Mucosa of rectum (tissue), 2 donors: ENCODE results near the gene PDZD2.
"Not testable (repeated sequence)": the region's sequence is repeated elsewhere in the genome, so short reads cannot be mapped to it uniquely, and the experiment has no call there.

ENCODE experiments used
- H3K27ac ChIP-seq, 2 donors: one replicate each; pipeline ENCODE4 v1.7.0; 2013; ENCODE audit warnings: inconsistent platforms in 2 of 2, low read depth in 2 of 2, low read length in 2 of 2
- H3K27me3 ChIP-seq, 2 donors: one replicate each; pipeline ENCODE4 v1.7.0; 2013; ENCODE audit warnings: low read length in 2 of 2; ENCODE audit not compliant: control insufficient read depth in 2 of 2, insufficient read depth in 2 of 2
- H3K36me3 ChIP-seq, 2 donors: one replicate each; pipeline ENCODE4 v1.7.0; 2013; ENCODE audit warnings: low read length in 2 of 2; ENCODE audit not compliant: control insufficient read depth in 2 of 2, insufficient read depth in 2 of 2
- H3K4me1 ChIP-seq, 2 donors: one replicate each; pipeline ENCODE4 v1.7.0; 2013; ENCODE audit warnings: low read length in 2 of 2, mild to moderate bottlenecking in 1 of 2; ENCODE audit not compliant: control insufficient read depth in 2 of 2, insufficient read depth in 2 of 2
- H3K4me3 ChIP-seq, 2 donors: one replicate each; pipeline ENCODE4 v1.7.0; 2013; ENCODE audit warnings: low read length in 2 of 2
- H3K9ac ChIP-seq, 2 donors: one replicate each; pipeline ENCODE4 v1.7.0; 2013; ENCODE audit warnings: low read length in 2 of 2, low read depth in 1 of 2, mild to moderate bottlenecking in 1 of 2
- H3K9me3 ChIP-seq, 2 donors: one replicate each; pipeline ENCODE4 v1.7.0; 2013; ENCODE audit warnings: low read length in 2 of 2; ENCODE audit not compliant: control insufficient read depth in 2 of 2
- donor health status: healthy.
- donor health status: Normal muscosa, but diverticular disease.

PDZD2 gene

GRCh38 chr5:31770998-31771397 is 132.1 kb downstream of the PDZD2 start:
- Histone ChIP-seq H3K9ac (no peak overlapping the region), H3K4me1 (no peaks in the 10 kb centered on the region), H3K36me3 (no peaks in the 10 kb centered on the region), H3K27me3 (no peaks in the 10 kb centered on the region), H3K27ac (no peak overlapping the region), H3K9me3 (no peaks in the 10 kb centered on the region), H3K4me3 (no peak overlapping the region)

GRCh38 chr5:31771500-31771899 is 132.6 kb downstream of the PDZD2 start:
- no peaks in the 10 kb centered on the region for H3K9me3 ChIP-seq
- H3K4me1 ChIP-seq, result no peaks in the 10 kb centered on the region
- H3K9ac ChIP-seq, result no peak overlapping the region
- H3K36me3 ChIP-seq, result no peaks in the 10 kb centered on the region
- H3K4me3 ChIP-seq, result no peak overlapping the region
- no peaks in the 10 kb centered on the region for H3K27me3 ChIP-seq
- no peak overlapping the region for H3K27ac ChIP-seq

GRCh38 chr5:31776294-31776693 is 137.4 kb downstream of the PDZD2 start:
- not testable (repeated sequence) for H3K9me3 ChIP-seq, H3K4me3 ChIP-seq, H3K9ac ChIP-seq, H3K36me3 ChIP-seq, H3K4me1 ChIP-seq, H3K27ac ChIP-seq, H3K27me3 ChIP-seq

- Histone ChIP-seq H3K4me1 (no peaks in the 10 kb centered on the region), H3K27ac (no peak overlapping the region), H3K4me3 (no peak overlapping the region), H3K9ac (no peak overlapping the region), H3K27me3 (no peaks in the 10 kb centered on the region), H3K9me3 (no peaks in the 10 kb centered on the region), H3K36me3 (no peaks in the 10 kb centered on the region)
Observed at GRCh38 chr5:31776976-31777651, 138.2 kb downstream of the PDZD2 start.

DNA sequence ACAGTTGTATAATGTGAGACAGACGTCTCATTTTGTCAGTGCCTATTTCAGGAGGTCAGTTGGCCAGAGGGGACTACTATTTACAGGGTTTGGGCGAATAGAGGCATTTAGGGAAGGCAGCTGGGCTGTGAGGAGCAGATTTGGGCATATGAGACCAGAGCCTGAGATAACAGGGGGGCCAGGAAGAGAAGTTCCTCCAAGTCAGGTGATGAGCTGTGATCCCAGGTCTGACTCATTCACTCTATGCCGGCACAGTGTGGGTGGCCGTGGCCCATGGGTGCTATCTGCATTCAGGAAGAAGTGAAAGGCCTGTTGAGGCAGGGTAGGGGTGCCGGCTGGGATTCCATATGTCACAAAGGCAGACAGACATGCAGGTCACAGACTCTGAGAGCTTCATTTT is 142.8 kb downstream of the PDZD2 start:
- H3K27me3 ChIP-seq, result no peaks in the 10 kb centered on the region
- H3K4me3 ChIP-seq, result no peak overlapping the region
- no peak overlapping the region for H3K27ac ChIP-seq
- no peaks in the 10 kb centered on the region for H3K36me3 ChIP-seq
- H3K9me3 ChIP-seq, result no peaks in the 10 kb centered on the region
- H3K9ac ChIP-seq, result no peak overlapping the region
- no peaks in the 10 kb centered on the region for H3K4me1 ChIP-seq

DNA sequence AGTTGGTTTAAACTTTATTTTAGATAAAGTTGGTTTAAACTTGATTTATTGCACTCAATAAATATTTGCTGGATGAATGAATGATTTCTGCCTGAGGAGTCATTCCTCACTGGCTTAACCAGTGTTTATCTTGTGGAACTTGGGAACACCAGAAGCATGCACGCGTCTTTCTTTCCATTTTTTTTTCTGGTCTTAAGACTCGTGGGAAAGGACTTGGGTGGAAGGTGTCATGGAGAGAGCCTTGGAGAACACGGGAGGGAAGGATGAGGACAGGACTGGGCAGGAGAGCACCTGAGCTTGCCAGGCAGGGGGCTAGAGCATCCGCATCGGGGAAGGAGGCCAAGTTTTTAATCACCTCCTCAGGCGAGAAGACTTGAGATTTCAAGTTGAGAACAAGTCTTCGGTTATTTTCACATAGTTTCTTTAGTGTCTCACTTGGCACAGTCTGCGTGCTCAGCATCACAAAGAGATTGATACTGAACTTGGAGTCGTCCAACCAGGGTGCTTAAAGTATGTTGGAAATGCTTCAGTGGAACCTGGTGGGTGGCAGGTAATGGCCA is 144.2 kb downstream of the PDZD2 start:
- no peak overlapping the region for H3K4me3 ChIP-seq
- H3K27me3 ChIP-seq, result no peaks in the 10 kb centered on the region
- H3K36me3 ChIP-seq, result no peaks in the 10 kb centered on the region
- no peaks in the 10 kb centered on the region for H3K9me3 ChIP-seq
- H3K4me1 ChIP-seq, result no peaks in the 10 kb centered on the region
- no peak overlapping the region for H3K9ac ChIP-seq
- no peak overlapping the region for H3K27ac ChIP-seq

GRCh38 chr5:31783731-31784130 is 144.8 kb downstream of the PDZD2 start:
- Histone ChIP-seq H3K27ac (no peak overlapping the region), H3K36me3 (no peaks in the 10 kb centered on the region), H3K4me1 (no peaks in the 10 kb centered on the region), H3K9ac (no peak overlapping the region), H3K27me3 (no peaks in the 10 kb centered on the region), H3K4me3 (no peak overlapping the region), H3K9me3 (no peaks in the 10 kb centered on the region)

GRCh38 chr5:31786090-31786631 is 147.2 kb downstream of the PDZD2 start:
- Histone ChIP-seq H3K9me3 (no peaks in the 10 kb centered on the region), H3K4me1 (no peaks in the 10 kb centered on the region), H3K36me3 (no peaks in the 10 kb centered on the region), H3K27me3 (no peaks in the 10 kb centered on the region), H3K4me3 (no peak overlapping the region), H3K9ac (no peak overlapping the region), H3K27ac (no peak overlapping the region)

- H3K9ac ChIP-seq, result no peak overlapping the region
- H3K4me3 ChIP-seq, result no peak overlapping the region
- H3K36me3 ChIP-seq, result no peaks in the 10 kb centered on the region
- H3K9me3 ChIP-seq, result no peaks in the 10 kb centered on the region
- H3K27me3 ChIP-seq, result no peaks in the 10 kb centered on the region
- H3K4me1 ChIP-seq, result no peaks in the 10 kb centered on the region
- no peak overlapping the region for H3K27ac ChIP-seq
Observed at GRCh38 chr5:31794009-31794408, 155.1 kb downstream of the PDZD2 start.

DNA sequence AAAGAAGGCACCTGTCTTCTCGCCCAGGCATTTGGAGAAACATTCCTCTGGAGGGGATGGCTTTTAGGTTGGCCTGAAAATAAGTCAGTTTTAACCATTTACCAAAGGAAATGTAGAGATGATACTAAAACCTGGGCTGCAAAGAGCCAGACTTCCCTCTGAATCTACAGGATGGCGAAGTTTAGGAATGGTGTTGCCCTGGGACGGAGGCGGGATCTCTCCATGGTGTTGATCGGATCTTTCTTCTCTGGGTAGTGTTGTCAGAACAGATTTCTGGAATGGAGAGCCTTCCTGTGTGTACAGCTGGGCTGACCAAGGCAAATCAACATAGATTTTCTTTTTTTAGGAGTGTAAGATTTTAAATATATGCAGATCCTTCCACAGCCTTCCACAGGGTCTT is 159.2 kb downstream of the PDZD2 start:
- Histone ChIP-seq H3K27me3 (no peaks in the 10 kb centered on the region), H3K9me3 (no peaks in the 10 kb centered on the region), H3K9ac (no peak overlapping the region), H3K4me1 (no peaks in the 10 kb centered on the region), H3K4me3 (no peak overlapping the region), H3K36me3 (no peaks in the 10 kb centered on the region), H3K27ac (no peak overlapping the region)
